Measurements from ENCODE around the gene ADAM17. TPM values are rescaled to one million over a fixed set of nuclear protein-coding genes. Genes with fewer than 3 reads are reported as not detected.

Gene ADAM17
- total and polyA plus RNA-seq, 2 of the 13 experiments (the other 11 are each of a cell fraction or from before 2014, with no cell fraction given) = 6.5 to 33.4 TPM

DNA sequence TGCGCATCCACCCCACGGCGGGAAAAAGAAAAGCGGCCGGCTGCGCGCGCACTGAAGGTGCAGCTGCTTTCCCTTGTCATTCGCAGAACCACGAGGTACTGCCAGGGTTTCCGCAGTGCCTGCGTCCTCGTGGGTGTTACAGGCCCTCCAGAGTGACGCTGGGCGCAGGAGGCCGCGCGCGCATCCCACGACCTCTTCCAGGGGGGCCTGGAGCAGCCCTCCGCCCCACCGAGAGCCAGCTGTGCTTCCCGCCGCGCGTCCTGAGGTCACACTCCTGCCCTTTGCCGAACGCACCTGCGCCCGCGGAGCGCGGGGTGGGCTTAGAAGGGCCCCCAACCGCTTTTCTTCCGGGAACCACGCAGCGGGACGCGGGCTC is 81.7 kb downstream of the ADAM17 start (continued):
- TF ChIP-seq FOXA1 (IDR thresholded peaks at IDR 0.05) = no peak
- no peak for TF ChIP-seq FOXA1 (CRISPR knock-in tag; IDR thresholded peaks at IDR 0.05)
- no peak for TF ChIP-seq MAFK (conservative IDR thresholded peaks at IDR 0.05 in 1 of 2, IDR thresholded peaks at IDR 0.05 in 1 of 2; ENCODE audit: low read length in 2 of 2)
- no peak for TF ChIP-seq ZNF713 (CRISPR knock-in tag; IDR thresholded peaks at IDR 0.05)
- no peak for TF ChIP-seq ZNF547 (CRISPR knock-in tag; IDR thresholded peaks at IDR 0.05)
- TF ChIP-seq, protein P1, sequence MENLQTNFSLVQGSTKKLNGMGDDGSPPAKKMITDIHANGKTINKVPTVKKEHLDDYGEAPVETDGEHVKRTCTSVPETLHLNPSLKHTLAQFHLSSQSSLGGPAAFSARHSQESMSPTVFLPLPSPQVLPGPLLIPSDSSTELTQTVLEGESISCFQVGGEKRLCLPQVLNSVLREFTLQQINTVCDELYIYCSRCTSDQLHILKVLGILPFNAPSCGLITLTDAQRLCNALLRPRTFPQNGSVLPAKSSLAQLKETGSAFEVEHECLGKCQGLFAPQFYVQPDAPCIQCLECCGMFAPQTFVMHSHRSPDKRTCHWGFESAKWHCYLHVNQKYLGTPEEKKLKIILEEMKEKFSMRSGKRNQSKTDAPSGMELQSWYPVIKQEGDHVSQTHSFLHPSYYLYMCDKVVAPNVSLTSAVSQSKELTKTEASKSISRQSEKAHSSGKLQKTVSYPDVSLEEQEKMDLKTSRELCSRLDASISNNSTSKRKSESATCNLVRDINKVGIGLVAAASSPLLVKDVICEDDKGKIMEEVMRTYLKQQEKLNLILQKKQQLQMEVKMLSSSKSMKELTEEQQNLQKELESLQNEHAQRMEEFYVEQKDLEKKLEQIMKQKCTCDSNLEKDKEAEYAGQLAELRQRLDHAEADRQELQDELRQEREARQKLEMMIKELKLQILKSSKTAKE (CRISPR knock-in tag; IDR thresholded peaks at IDR 0.05; ENCODE audit: borderline replicate concordance) = no peak
- TF ChIP-seq, protein P2, sequence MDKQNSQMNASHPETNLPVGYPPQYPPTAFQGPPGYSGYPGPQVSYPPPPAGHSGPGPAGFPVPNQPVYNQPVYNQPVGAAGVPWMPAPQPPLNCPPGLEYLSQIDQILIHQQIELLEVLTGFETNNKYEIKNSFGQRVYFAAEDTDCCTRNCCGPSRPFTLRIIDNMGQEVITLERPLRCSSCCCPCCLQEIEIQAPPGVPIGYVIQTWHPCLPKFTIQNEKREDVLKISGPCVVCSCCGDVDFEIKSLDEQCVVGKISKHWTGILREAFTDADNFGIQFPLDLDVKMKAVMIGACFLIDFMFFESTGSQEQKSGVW (CRISPR knock-in tag; IDR thresholded peaks at IDR 0.05; ENCODE audit: borderline replicate concordance) = no peak
- TF ChIP-seq, protein P3, sequence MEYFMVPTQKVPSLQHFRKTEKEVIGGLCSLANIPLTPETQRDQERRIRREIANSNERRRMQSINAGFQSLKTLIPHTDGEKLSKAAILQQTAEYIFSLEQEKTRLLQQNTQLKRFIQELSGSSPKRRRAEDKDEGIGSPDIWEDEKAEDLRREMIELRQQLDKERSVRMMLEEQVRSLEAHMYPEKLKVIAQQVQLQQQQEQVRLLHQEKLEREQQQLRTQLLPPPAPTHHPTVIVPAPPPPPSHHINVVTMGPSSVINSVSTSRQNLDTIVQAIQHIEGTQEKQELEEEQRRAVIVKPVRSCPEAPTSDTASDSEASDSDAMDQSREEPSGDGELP (IDR thresholded peaks at IDR 0.05; ENCODE audit: borderline replicate concordance, low read depth) = no peak
- TF ChIP-seq, protein P4, sequence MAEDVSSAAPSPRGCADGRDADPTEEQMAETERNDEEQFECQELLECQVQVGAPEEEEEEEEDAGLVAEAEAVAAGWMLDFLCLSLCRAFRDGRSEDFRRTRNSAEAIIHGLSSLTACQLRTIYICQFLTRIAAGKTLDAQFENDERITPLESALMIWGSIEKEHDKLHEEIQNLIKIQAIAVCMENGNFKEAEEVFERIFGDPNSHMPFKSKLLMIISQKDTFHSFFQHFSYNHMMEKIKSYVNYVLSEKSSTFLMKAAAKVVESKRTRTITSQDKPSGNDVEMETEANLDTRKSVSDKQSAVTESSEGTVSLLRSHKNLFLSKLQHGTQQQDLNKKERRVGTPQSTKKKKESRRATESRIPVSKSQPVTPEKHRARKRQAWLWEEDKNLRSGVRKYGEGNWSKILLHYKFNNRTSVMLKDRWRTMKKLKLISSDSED (CRISPR knock-in tag; IDR thresholded peaks at IDR 0.05) = no peak; the same call in 1 of the 2 replicates
- no peak for TF ChIP-seq ZBTB8A (CRISPR knock-in tag; IDR thresholded peaks at IDR 0.05; ENCODE audit: borderline replicate concordance, low read depth)
- no peak for TF ChIP-seq ZNF451 (CRISPR knock-in tag; IDR thresholded peaks at IDR 0.05)
- no peak for TF ChIP-seq ZNF724P (CRISPR knock-in tag; IDR thresholded peaks at IDR 0.05; ENCODE audit: borderline replicate concordance)
- 0 out of 2 replicates have a peak, but pooled peaks have one; percentile 42 for TF ChIP-seq CENPT (CRISPR knock-in tag; IDR thresholded peaks at IDR 0.05; ENCODE audit: low read depth)
- TF ChIP-seq ZNF577 (CRISPR knock-in tag; IDR thresholded peaks at IDR 0.05; ENCODE audit: borderline replicate concordance, low read depth) = no peak
- TF ChIP-seq PITX1 (CRISPR knock-in tag; IDR thresholded peaks at IDR 0.05) = no peak
- TF ChIP-seq, protein P5, sequence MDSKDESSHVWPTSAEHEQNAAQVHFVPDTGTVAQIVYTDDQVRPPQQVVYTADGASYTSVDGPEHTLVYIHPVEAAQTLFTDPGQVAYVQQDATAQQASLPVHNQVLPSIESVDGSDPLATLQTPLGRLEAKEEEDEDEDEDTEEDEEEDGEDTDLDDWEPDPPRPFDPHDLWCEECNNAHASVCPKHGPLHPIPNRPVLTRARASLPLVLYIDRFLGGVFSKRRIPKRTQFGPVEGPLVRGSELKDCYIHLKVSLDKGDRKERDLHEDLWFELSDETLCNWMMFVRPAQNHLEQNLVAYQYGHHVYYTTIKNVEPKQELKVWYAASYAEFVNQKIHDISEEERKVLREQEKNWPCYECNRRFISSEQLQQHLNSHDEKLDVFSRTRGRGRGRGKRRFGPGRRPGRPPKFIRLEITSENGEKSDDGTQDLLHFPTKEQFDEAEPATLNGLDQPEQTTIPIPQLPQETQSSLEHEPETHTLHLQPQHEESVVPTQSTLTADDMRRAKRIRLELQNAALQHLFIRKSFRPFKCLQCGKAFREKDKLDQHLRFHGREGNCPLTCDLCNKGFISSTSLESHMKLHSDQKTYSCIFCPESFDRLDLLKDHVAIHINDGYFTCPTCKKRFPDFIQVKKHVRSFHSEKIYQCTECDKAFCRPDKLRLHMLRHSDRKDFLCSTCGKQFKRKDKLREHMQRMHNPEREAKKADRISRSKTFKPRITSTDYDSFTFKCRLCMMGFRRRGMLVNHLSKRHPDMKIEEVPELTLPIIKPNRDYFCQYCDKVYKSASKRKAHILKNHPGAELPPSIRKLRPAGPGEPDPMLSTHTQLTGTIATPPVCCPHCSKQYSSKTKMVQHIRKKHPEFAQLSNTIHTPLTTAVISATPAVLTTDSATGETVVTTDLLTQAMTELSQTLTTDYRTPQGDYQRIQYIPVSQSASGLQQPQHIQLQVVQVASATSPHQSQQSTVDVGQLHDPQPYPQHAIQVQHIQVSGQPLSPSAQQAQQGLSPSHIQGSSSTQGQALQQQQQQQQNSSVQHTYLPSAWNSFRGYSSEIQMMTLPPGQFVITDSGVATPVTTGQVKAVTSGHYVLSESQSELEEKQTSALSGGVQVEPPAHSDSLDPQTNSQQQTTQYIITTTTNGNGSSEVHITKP (CRISPR knock-in tag; IDR thresholded peaks at IDR 0.05; ENCODE audit: low read depth) = no peak
- no peak for TF ChIP-seq CCDC6 (CRISPR knock-in tag; IDR thresholded peaks at IDR 0.05)
- TF ChIP-seq, protein P6, sequence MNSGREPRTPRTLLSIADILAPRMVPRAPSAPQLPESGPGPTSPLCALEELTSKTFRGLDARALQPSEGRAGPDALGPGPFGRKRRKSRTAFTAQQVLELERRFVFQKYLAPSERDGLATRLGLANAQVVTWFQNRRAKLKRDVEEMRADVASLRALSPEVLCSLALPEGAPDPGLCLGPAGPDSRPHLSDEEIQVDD (CRISPR knock-in tag; IDR thresholded peaks at IDR 0.05; ENCODE audit: borderline replicate concordance) = no peak
- no peak for TF ChIP-seq ZNF737 (CRISPR knock-in tag; IDR thresholded peaks at IDR 0.05; ENCODE audit: borderline replicate concordance)
- TF ChIP-seq, protein P7, sequence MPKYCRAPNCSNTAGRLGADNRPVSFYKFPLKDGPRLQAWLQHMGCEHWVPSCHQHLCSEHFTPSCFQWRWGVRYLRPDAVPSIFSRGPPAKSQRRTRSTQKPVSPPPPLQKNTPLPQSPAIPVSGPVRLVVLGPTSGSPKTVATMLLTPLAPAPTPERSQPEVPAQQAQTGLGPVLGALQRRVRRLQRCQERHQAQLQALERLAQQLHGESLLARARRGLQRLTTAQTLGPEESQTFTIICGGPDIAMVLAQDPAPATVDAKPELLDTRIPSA (CRISPR knock-in tag; IDR thresholded peaks at IDR 0.05; ENCODE audit: borderline replicate concordance) = no peak
